ENCODE results near the gene SLC9A9. TPM values are rescaled to one million over a fixed set of nuclear protein-coding genes. Genes with fewer than 3 reads are reported as not detected.

The SLC9A9 gene
- total RNA-seq, 2 experiments from 2014 or later = 13.8 to 16.4 TPM

DNA sequence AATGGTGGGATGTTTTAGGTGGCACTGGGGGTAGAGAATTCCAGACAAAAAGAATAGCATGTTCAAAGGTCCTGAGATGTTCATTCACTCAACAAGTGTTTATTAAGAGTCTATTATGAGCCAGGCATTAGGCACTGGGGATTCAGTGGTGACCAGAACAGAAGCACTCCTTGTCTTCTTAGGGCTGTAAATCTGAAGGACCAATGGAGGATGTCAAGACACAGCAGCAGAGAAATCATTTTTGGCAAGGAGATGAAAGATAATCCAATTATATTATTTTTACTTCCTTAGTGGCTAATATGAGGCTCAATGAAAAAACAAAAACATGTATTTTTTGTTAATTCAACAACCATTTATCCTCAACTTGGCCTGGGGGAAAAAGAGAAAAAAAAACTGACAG, 218.5 kb downstream of the SLC9A9 start:
- no peaks in the 10 kb centered on the region for H3K4me1 Mint-ChIP-seq
- ChIA-PET POLR2A (no interaction called here), CTCF (no interaction called here)
- no peaks in the 10 kb centered on the region for H3K27me3 Mint-ChIP-seq
- H3K27ac Mint-ChIP-seq = no peak overlapping the region
- H3K36me3 Mint-ChIP-seq (ENCODE audit: low read depth) = no peaks in the 10 kb centered on the region
- no peak overlapping the region for H3K4me3 Mint-ChIP-seq
- DNase-seq = no peak
- no peaks in the 10 kb centered on the region for H3K9me3 Mint-ChIP-seq

DNA sequence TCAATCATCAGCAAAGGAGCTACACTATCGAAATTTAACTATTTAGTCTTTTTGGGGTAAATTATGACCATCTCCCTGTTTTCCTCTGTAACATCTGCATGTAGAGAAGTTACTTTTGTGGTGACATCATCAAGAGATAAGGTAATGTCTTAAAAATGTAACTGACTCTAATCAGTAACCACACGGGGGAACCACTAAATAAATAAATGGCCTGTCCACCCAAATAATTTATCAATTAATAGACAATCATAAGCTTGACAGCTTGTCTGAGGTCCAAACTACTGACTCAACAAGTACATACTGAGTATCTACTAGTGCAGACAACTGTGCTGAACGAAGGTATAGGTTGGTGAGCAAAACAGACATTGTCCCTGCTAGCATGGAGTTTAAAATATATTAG, 219.3 kb downstream of the SLC9A9 start:
- no peak for DNase-seq
- CTCF ChIA-PET = no interaction called here
- no peaks in the 10 kb centered on the region for H3K27me3 Mint-ChIP-seq
- no peak overlapping the region for H3K4me3 Mint-ChIP-seq
- no peak overlapping the region for H3K27ac Mint-ChIP-seq
- H3K9me3 Mint-ChIP-seq = no peaks in the 10 kb centered on the region
- POLR2A ChIA-PET = no interaction called here
- H3K36me3 Mint-ChIP-seq (ENCODE audit: low read depth) = no peaks in the 10 kb centered on the region
- no peaks in the 10 kb centered on the region for H3K4me1 Mint-ChIP-seq

DNA sequence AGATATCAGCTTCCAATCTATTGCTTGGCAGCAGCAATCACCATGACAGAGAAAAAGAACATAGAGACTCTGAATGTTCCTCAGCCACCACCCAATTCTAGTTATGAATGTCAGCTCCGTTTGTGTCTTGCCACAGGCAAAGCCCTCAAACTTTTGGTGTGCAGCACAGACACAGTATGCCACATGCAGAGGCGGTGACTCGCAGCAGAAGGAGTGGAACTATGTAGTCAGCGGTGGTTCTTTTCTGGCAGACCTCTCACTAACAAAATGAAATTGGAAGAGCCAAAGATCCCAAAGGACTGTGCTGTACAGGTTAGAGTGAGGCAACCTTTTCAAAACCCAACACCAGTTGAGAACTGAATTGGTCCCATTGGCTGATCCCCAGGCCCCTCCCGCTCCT, 220.9 kb downstream of the SLC9A9 start:
- H3K27ac Mint-ChIP-seq = no peak overlapping the region
- no peaks in the 10 kb centered on the region for H3K27me3 Mint-ChIP-seq
- POLR2A ChIA-PET = no interaction called here
- no peak overlapping the region for H3K4me3 Mint-ChIP-seq
- no peaks in the 10 kb centered on the region for H3K4me1 Mint-ChIP-seq
- CTCF ChIA-PET = no interaction called here
- H3K36me3 Mint-ChIP-seq (ENCODE audit: low read depth) = no peaks in the 10 kb centered on the region
- H3K9me3 Mint-ChIP-seq = peaks cover 2% of the 10 kb centered on the region
- DNase-seq = no peak

- DNase-seq = no peak
- H3K4me1 Mint-ChIP-seq = no peaks in the 10 kb centered on the region
- no peak overlapping the region for H3K4me3 Mint-ChIP-seq
- H3K27ac Mint-ChIP-seq = no peak overlapping the region
- peaks cover 5% of the 10 kb centered on the region for H3K9me3 Mint-ChIP-seq
- no peaks in the 10 kb centered on the region for H3K27me3 Mint-ChIP-seq
- POLR2A ChIA-PET = no interaction called here
- H3K36me3 Mint-ChIP-seq (ENCODE audit: low read depth) = peaks cover 2% of the 10 kb centered on the region
- CTCF ChIA-PET = no interaction called here
Measured at GRCh38 chr3:143619231-143619630, 229.0 kb downstream of the SLC9A9 start.

DNA sequence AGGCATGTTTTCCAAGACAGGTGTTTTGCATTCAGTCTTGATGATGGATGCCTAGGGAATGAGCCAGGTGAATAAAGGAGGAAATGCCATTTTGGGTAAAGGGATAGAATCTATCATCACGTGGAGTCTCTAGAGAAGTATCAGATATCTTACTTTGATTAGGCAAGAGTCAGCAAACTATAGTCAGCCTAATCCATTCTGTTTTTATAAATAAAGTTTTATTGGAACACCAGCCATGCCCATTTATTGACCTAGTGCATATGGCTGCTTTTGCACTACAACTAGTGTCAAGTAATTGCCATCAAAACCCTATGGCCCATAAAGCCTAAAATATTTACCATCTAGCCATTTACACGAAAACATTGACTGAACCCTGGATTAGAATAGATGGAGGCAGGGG, 231.2 kb downstream of the SLC9A9 start:
- DNase-seq = no peak
- Mint-ChIP-seq H3K4me1 (no peaks in the 10 kb centered on the region), H3K9me3 (peaks cover 3% of the 10 kb centered on the region), H3K4me3 (no peak overlapping the region), H3K36me3 (ENCODE audit: low read depth) (peaks cover 2% of the 10 kb centered on the region), H3K27me3 (no peaks in the 10 kb centered on the region), H3K27ac (no peak overlapping the region)
- ChIA-PET POLR2A (no interaction called here), CTCF (no interaction called here)

DNA sequence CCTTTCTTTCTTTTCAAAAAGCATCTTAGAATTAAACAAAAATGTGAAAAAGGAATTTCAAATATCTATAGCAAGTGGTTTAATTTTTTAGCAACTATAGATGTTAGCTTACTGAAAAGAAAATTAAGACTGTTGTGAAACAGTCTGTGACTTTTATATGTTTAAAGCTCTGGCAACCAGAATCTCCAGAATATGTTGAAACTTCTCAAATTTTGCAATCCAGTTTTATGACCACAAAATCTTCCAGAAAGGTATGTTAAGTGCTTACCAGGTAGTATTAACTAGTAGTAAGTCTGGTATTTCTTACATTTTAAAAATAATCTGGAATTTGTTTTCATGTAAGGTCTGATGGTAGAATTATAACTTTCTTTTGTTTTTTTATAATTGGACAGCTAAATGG, 235.0 kb downstream of the SLC9A9 start:
- ChIA-PET CTCF (interaction anchor here (0.6 kb wide), 1 partner anchor 1415 kb away, joined by 5 read pairs; no protein-coding TSS in a partner anchor), POLR2A (no interaction called here)
- Mint-ChIP-seq H3K4me3 (no peak overlapping the region), H3K27me3 (no peaks in the 10 kb centered on the region), H3K36me3 (ENCODE audit: low read depth) (no peaks in the 10 kb centered on the region), H3K4me1 (no peaks in the 10 kb centered on the region), H3K9me3 (no peaks in the 10 kb centered on the region), H3K27ac (no peak overlapping the region)
- no peak for DNase-seq

GRCh38 chr3:143612541-143612940, 235.7 kb downstream of the SLC9A9 start:
- no peak overlapping the region for H3K27ac Mint-ChIP-seq
- ChIA-PET CTCF (no interaction called here), POLR2A (no interaction called here)
- H3K36me3 Mint-ChIP-seq (ENCODE audit: low read depth) = no peaks in the 10 kb centered on the region
- no peaks in the 10 kb centered on the region for H3K9me3 Mint-ChIP-seq
- no peaks in the 10 kb centered on the region for H3K27me3 Mint-ChIP-seq
- no peak overlapping the region for H3K4me3 Mint-ChIP-seq
- no peak for DNase-seq
- no peaks in the 10 kb centered on the region for H3K4me1 Mint-ChIP-seq

DNA sequence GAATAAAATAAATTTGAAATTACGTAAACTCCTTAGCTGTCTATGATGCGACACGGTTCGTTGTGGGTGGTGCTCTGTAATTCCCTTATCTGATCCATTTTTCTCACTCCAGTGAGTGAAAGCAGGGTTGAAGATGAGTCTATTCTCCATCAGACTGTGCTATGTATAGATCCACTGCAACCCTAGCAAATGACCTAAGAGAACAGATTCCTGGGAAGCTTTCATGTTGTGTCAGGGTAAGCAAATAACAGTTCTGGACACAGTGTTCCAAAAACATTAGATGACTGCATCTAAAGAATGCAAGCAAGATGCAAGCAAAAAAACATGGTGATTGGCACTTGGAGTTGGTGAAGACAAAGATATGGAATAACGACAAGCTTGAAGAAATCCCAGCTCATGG, 239.3 kb downstream of the SLC9A9 start:
- ChIA-PET POLR2A (no interaction called here), CTCF (interaction anchor here (0.5 to 0.6 kb wide), 2 partner anchors 66 to 203 kb away, joined by 3 read pairs; no protein-coding TSS in a partner anchor)
- Mint-ChIP-seq H3K27me3 (no peaks in the 10 kb centered on the region), H3K9me3 (no peaks in the 10 kb centered on the region), H3K27ac (no peak overlapping the region), H3K4me3 (no peak overlapping the region), H3K36me3 (ENCODE audit: low read depth) (no peaks in the 10 kb centered on the region), H3K4me1 (no peaks in the 10 kb centered on the region)
- DNase-seq = no peak

- Mint-ChIP-seq H3K27ac (no peak overlapping the region), H3K9me3 (no peaks in the 10 kb centered on the region), H3K4me1 (no peaks in the 10 kb centered on the region), H3K27me3 (no peaks in the 10 kb centered on the region), H3K36me3 (ENCODE audit: low read depth) (no peaks in the 10 kb centered on the region), H3K4me3 (no peak overlapping the region)
- no peak for DNase-seq
- CTCF ChIA-PET = no interaction called here
- POLR2A ChIA-PET = no interaction called here
Measured at GRCh38 chr3:143605233-143605950, 242.9 kb downstream of the SLC9A9 start.

DNA sequence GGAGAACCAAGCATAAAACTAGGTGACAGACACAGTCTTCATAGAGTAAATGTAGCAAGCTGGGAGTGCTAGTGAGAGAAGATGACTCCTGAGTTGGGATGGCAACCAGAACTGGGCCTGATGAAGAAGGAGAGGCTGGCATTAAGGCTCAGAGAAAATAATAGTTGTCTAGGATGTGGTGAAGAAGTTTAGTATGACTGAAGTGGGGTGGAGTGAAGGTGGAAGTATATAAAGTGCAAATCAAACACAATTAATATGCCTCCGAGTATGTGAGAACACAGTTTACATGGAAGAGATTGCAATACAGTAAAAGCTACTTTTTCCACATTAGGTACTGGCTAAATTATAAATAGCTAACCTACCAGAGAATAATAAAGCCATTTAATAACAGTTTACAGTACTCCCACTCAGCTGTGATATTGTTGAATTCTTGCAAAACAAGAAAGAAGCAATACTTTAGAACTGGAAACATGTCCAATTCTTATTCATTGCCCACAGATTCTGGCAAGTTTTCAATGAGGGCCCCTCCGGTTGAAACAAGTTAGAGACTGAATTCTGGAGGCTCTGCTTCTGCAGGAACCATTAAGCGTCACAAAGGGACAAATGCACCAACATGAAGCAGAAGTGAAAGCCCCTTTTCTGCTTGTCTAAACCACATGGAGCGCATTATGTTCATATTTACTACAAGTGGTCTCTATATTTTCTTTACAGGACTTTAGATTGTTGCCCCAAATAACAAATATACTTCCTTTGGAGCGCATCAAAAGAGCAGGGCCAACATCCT, 243.7 kb downstream of the SLC9A9 start:
- Mint-ChIP-seq H3K36me3 (ENCODE audit: low read depth) (no peaks in the 10 kb centered on the region), H3K27ac (no peak overlapping the region), H3K4me1 (no peaks in the 10 kb centered on the region), H3K27me3 (no peaks in the 10 kb centered on the region), H3K4me3 (no peak overlapping the region), H3K9me3 (no peaks in the 10 kb centered on the region)
- ChIA-PET POLR2A (no interaction called here), CTCF (no interaction called here)
- DNase-seq = no peak

DNA sequence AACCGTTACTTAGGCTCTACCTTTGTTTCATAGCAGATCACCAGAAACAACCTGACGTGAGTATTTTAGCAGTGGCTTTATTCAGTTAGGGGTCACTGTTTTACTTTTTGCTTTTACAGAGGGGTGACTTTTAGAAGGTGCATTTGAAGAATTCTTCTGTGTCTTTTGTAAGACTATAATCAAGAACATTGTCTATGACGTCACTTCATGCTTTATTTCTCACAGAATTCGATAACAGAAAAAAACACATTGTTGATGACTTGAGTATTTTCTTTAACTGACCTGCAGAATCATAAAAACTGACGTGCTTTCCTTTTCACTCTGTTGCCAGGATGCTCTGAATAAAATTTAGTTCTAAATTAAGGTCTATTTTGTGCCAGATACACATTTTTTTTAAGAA, 244.5 kb downstream of the SLC9A9 start:
- no peak overlapping the region for H3K4me3 Mint-ChIP-seq
- H3K27me3 Mint-ChIP-seq = no peaks in the 10 kb centered on the region
- ChIA-PET POLR2A (no interaction called here), CTCF (no interaction called here)
- no peak for DNase-seq
- H3K36me3 Mint-ChIP-seq (ENCODE audit: low read depth) = no peaks in the 10 kb centered on the region
- no peak overlapping the region for H3K27ac Mint-ChIP-seq
- H3K4me1 Mint-ChIP-seq = no peaks in the 10 kb centered on the region
- no peaks in the 10 kb centered on the region for H3K9me3 Mint-ChIP-seq

DNA sequence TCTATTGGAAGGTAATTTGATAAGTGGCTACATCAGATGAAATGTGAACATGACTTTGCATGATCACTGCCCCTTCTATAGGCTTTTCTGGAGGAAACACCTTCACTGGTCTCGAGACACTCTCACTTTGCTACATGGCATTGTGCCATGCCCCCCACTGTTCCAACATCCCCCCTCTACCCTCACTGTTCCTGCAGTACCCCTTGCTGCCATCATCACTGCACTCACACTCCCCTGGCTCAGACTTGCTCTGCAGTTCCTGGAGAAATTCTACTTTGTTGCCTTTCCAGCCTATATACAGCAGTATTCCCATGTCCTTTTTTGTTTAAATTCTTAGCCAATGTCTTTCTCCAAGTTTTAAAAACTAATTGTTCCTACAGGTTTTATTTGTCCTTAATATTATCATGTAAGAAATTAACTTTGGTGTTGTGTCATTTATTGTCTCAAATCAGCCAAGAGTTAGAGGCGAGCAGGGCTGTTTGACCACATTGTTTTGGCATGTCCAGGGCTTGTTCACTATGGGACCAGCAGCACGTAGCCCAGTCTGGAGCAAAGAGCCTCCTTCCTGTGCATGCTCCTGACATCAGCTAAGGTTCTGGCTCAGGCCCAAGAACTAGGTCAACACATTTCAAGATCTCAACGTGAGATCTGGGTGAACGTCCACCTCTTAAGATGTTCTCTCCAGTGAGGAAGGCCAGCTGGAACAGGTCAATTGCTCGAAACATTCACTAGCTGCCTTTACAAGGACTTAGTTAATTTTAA, 246.4 kb downstream of the SLC9A9 start:
- Mint-ChIP-seq H3K27ac (no peak overlapping the region), H3K4me1 (no peaks in the 10 kb centered on the region), H3K36me3 (ENCODE audit: low read depth) (no peaks in the 10 kb centered on the region), H3K27me3 (no peaks in the 10 kb centered on the region), H3K9me3 (no peaks in the 10 kb centered on the region), H3K4me3 (no peak overlapping the region)
- POLR2A ChIA-PET = no interaction called here
- DNase-seq = no peak
- CTCF ChIA-PET = no interaction called here
